ENCODE data around the gene SHROOM2.

Gene SHROOM2

DNA sequence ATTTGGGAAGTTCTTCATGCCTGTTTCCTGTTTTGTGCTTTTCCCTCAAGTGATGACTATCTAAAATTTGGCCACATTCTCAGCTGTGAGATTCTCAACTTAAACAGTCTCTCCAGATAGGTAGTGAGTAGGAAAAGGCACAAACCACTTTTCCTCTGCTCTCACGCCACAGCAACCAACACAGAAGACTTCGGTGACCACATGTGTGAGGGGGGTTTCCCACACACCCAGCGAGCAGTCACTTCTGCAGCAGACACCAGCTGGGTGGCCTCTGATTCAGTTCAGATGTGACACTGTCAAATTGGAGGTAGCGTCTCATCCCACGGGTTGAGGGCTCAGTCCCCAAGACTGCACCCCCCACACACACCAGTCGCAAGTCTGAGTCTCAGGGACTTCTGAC is 155.9 kb downstream of the SHROOM2 start:
- DNase-seq (ENCODE audit: low spot score): no peak

DNA sequence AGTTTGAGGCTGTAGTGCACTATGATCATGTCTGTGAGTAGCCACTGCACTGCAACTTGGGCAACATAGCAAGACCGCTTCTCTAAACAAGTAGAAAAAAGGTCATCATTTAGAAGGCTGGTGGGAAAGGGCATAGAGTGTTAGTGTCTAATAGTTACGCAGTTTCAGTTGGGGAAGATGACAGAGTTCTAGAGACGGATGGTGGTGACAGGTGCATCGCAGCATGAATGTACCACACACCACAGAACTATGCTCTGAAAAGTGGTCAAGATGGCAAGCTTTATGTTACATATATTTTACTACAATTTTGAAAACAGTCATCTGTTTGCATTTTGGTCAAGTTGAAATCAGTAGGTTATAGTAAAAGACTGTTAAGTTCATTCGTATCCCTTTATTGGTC is 157.2 kb downstream of the SHROOM2 start:
- DNase-seq (ENCODE audit: low spot score): no peak

DNA sequence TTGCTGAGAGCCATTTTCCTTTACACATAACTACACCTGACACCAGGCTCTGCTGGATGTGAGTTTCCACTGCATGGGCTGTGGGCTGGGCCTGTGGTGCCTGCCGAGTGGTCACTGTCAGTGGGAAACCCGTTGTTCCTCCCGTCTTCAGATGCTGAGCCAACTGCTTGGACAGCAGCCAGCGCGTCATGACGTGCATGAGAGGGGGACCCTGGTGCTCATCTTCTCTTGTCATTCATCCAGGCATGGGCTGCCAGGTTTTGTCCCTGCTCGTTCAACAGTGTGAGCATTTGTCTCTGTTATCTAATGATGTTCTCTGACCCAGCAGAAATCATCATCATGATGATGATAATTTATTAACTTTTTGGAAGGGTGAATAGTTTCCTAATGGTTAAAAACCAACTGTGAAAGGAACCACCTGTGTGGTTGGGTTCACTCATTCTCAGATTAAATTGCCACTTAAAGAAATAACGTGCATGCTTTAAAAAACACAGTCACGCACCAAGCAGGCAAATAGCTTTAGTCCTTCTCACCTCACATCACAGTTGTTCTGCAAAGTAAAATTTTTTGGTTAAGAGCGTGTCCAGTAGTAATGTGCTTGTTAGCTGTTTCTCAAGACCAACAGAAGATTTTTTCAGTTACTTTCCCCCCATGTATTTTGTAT is 161.0 kb downstream of the SHROOM2 start:
- no peak for DNase-seq (ENCODE audit: low spot score)

DNA sequence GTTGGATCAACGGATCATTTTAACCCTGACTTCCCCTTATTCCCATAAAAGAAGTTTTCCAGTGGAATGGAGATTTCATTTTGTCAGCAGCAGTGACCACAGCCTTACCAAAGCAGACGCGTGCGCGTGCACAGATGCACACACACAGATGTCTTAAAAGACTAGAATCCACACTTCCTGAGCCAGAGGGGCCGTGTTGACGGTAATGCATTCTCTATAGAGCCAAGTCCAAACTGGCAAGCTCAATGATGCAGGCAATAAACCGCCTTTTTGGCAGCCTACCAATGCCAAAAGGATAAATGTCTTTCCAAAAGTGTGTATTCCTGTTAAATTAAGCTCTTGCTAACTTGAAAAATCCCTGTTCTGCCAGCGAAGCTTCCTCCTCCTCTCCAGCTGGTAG is 162.2 kb downstream of the SHROOM2 start:
- no peak for DNase-seq (ENCODE audit: low spot score)

DNA sequence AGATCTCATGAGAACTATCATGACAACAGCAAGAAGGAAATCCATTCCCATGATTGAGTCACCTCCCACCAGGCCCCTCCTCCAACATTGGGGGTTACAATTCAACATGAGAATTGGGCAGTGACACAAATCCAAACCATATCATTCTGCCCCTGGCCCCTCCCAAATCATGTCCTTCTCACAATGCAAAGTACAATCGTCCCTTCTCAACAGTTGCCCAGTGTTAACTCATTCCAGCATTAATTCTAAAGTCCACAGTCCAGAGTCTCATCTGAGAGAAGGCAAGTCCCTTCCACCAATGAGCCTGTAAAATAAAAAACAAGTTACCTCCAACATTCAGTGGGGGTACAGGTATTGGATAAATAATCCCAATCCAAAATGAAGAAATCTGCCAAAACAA is 166.1 kb downstream of the SHROOM2 start:
- no peak for DNase-seq (ENCODE audit: low spot score)

DNA sequence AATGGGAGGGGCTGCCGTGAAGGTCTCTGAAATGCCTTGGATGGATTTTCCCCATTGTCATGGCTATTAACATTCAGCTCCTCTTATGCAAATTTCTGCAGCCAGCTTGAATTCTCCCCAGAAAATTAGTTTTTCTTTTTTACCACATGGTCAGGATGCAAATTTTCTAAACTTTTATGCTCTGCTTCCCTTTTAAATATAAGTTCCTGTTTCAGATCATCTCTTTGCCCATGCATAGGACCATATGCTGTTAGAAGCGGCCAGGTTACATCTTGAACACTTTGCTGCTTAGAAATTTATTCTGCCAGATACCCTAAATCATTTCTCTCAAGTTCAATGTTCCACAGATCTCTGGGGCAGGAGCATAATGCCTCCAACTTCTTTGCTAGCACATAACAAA is 167.2 kb downstream of the SHROOM2 start:
- DNase-seq (ENCODE audit: low spot score): no peak

DNA sequence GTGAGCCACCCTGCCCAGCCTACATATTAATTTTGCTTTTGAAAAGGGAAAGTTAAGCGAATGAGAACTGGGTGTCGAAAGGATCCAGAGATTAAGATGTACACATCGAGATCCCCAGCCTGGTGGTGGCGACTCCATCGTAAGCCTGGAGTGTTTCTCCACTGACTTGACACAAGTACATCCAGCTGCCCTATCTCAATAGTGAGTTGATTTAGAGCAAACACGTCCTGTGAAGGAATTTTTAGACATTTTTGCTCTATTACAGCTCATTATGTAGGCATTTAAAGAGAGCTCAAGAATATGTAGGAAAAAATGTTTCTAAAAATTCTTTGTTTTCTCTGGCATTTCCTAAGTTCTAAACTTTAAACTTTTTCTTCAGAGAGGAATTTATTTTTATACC is 169.3 kb downstream of the SHROOM2 start:
- no peak for DNase-seq (ENCODE audit: low spot score)

DNA sequence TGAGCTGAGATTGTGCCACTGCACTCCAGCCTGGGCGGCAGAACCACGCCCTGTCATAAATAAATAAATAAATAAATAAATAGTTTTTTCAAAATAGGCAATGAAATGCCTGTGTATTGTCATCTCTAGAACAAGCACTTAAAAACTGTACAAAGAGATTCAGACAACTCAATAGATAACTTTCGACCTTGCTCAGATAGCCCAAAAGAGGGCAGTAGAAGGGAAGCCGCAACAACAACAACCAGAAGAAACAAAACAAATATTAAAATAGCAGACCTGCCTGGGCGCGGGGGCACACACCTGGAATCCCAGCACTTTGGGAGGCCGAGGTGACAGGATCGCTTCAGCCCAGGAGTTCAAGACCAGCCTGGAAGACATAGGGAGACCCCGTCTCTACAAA is 171.5 kb downstream of the SHROOM2 start:
- DNase-seq (ENCODE audit: low spot score): no peak

DNA sequence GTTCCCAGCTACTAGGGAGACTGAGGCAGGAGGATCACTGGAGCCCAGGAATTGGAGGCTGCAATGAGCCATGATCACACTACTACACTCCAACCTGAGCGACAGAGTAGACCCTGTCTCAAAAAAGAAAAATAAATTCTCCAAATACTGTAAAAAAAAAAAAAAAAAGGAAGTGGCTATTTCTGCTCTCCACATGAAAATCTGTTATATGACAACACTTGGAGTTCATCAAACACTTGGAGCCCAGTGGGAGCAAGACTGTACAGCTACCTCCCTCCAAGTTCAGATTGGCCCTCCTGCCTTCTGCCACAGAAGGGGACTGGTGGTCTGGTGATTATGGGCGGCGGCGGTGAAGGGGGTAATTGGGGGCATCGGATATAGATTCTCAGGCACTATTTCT is 172.0 kb downstream of the SHROOM2 start:
- DNase-seq (ENCODE audit: low spot score): no peak

DNA sequence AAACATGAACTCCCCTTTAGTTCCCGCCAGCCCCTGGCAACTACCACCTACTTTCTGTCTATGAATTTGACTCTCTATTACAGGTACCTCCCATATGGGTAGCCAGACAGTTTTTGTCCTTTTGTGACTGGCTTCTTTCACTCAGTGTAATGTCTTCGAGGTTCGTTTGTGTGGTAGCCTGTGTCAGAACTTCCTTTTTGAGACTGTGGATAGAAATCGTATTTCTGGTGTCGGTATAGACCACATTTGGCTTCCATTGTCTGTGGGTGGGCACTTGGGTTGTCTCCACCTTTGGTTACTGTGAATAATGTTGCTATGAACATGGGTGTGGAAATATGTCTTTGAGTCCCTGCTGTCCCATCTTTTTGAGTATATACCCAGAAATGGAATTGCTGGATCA is 175.5 kb downstream of the SHROOM2 start:
- no peak for DNase-seq (ENCODE audit: low spot score)

DNA sequence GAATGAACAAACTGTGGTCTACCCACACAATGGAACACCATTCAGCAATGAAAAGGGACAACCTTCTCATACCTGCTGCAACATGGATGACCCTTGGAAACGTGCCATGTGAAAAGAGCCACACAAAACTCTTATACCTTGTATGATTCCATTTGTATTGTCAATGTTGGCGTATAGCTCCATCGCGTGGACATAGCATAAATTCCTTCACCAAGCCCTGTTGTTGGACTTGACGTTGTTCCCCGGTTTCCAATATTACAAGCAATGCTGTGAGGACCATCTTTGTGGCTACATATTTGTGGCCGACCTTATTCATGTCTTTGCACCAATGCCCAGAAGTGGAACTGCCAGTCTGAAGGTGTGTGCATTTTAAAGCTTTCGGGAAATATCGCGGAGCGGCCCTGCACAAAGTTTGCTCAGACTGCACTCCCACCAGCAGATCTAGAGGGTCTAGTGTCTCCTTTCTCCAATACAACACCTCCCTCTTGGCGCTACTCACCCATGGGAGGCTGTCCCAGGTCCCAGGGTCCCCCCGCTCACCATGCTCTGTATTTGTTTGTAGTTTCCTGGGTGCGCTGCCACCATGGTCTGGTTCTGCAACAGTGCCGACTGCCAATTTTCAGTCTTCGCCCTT is 180.7 kb downstream of the SHROOM2 start, which contains the start of gene CLDN34:
TSS of gene CLDN34 (plus strand) at position 584 of the 634 bp plus-strand sequence. CDS start at position 584, 0 bp downstream.
- DNase-seq (ENCODE audit: low spot score): no peak

DNA sequence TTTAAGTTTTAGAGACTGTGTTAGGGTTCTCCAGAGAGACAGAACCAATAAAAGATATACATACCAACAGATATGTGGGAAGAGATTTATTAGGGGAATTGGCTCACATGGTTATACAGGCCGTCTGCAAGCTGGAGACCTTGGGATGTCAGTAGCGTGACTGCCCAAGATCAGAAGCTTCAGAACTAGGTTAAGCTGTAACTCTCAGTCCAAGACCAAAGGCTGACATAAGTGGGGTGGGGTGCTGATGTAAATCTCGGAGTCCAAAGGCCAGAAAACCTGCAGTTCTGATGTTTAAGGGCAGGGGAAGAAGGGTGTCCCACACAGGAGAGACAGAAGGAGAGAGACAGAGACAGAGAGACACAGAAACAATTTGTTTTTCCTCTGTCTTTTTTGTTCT is 191.4 kb downstream of the SHROOM2 start:
- no peak for DNase-seq (ENCODE audit: low spot score)

DNA sequence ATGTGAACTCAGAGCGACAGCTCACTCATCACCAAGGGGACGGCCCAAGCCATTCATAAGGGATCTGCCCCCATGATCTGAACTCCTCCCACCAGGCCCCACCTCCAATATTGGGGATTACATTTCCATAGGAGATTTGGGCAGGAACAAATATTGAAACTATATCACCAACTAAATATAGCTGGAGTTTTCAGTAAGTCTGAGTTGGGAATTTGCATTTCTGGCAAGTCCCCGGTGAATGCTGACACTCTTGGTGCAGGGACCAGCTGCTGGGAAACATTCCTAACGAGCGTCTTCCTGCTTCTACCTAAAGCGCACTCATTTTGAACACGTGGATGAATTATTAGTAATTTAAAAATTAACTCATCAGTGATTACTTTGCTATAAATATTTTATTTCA is 194.2 kb downstream of the SHROOM2 start:
- DNase-seq (ENCODE audit: low spot score): no peak

DNA sequence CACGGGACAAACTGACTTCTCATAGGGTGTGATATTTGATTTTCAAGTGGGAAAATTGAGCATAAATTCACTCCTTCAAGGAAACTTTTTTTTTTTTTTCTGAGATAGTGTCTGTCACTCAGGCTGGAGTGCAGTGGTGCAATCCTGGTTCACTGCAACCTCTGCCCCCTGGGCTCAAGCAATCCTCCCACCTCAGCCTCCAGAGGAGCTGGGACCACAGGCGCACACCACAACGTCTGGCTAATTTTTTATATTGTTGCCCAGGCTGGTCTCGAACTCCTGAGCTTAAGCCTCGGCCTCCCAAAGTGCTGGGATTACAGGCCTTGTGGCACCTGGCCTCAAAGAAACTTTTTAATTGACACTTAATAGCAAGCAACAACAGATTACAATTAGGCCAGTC is 194.7 kb downstream of the SHROOM2 start:
- no peak for DNase-seq (ENCODE audit: low spot score)

DNA sequence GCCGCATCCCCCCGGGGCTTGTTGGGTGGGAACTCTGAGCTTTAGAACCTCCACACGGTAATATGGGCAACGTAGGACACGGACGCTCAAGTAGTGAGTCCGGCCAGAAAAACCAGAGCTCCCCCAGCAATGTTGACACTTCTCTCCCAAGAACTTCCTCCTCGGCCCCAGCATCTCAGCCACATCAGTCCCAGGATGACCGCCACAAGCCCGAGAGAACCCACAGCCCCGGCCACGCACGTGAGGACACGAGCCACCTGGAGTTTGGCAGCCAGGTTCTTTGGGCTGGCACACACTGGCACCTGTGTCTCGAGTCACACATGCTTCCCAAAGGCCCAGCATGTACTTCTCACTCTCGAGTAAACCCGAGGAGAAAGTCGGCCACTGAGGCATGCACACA is 197.2 kb downstream of the SHROOM2 start:
- DNase-seq (ENCODE audit: low spot score): no peak

DNA sequence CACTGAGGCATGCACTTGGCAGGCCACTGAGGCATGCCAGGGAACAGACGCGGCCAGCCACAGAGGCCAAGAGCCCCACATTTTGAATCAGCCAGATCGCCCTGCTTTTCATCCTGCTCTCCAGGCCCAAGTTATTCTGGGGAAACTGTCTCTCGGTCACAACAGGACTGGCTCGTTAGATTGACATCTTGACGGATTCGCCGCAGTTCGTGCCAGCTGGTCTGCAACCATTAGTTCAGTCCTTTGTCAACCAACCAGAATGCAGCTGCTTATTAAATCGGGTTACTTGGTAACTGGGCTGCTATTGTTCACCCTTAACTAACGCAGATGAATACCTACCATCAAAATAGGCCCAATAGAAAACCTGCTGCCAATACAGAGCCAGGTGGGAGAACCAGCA is 197.6 kb downstream of the SHROOM2 start:
- no peak for DNase-seq (ENCODE audit: low spot score)

DNA sequence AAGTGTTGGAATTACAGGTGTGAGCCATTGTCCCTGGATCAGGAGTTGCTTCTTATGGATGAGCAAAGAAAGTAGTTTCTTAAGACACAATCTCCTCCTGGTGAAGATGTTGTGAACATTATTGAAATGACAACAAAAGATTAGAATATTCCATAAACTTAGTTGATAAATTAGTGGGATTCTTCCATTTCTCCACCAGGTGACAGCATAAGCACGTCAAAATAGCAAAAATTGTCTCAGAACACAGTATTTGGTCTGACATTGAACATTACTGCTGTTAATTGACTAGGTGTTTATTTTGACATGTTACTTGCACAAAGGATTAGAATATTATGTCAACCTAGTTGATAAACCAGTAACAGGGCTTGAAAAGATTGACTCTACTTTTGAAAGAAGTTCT is 202.5 kb downstream of the SHROOM2 start:
- DNase-seq (ENCODE audit: low spot score): no peak

DNA sequence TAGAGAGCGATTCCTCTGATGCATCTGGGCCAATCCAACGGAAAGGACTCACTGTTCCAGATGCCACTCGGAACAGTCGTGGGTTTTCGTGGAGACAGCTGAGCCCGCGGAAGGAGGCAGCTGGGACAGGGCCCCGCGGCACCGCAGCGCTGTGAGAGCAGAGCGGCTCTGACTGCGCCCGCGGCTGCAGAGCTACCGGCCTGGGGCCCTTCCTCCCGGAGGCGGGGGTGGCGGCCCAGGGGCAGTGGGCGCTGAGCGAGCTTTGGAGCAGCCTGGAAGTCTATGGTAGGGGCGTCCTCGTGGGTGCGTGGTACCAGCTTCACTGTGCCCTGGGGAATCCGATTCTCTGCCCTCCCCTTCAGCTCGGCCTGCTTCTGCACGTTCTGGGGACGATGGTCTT is 205.8 kb downstream of the SHROOM2 start:
- DNase-seq (ENCODE audit: low spot score): no peak

DNA sequence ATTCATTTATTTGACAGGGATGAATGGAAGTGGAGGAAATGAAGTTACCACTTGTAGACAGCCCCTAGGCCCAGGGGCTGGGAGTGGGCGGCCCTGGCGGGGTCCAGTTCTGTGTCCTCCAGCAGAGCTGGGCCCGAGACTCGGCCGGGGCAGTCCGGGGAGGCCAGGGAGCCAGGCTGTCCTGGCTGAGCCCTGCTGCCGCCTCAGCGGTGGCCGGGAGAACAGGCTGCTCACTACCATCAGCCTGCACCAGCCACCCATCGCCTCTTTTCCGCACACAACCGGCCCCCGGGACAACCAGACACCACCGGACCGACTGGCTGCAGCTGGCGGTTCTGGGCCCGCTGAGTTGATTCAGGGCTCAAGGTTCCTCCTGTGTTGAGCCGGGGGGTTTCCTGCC is 206.5 kb downstream of the SHROOM2 start:
- no peak for DNase-seq (ENCODE audit: low spot score)

DNA sequence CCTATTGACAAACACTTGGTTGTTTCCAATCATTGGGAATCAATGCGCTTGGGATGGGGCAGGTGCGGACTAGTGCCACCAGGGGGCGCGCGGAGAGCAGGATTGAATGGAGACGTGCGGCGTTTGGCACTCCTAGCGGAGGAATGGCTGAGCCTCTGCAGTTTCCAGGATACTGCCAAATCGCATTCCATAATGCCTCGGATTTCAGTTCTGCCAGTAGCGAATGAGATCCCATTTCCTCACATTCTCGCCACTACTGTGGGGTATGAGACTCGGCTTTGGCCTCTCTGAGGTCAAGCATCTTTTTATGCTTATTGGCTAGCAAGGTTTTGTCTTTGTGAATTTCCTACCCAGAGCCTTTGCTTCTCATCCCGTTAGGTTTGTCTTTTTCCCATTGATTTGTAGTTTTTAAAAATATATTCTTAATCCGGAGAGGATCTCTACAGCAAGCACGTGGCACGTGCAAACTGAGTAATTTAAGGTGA is 209.7 kb downstream of the SHROOM2 start:
- DNase-seq (ENCODE audit: low spot score): peak; percentile 56

DNA sequence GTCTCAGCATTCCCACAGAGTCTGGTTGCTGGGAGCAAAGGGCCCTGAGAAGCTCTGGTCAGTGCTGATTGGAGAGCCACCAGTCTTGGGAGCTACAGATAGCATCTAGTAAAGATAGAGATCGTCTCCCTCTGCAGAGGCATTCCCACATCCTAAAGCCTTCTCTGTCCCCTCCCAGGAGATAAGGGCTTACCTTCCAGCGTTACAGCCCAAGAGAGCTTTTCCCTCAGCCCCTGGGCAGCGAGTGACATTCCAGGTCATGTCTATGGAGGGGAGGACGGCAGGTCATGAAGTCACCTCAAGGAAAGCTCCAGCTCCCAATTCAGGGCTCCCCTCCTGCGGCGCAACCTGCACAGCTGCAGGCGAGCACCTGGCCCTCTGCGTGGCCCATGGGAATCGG is 210.8 kb downstream of the SHROOM2 start:
- no peak for DNase-seq (ENCODE audit: low spot score)

DNA sequence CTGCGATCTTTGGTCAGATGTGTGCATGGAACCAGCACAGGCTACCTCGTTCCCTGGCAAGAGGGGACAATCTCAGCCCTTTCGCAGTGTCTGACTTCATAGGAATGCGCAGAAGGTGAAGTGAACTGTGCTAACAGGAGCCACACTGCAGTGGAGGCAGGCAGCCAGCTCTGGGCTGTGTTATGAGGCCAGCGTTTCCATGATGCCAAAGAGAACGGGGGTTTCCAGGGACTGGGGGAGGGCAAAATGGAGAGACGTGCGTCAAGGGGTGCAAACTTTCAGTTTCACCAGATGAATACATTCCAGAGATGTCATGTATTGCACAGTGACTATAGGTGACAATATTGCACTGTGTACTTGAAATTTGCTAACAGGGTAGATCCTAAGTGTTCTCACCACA is 211.3 kb downstream of the SHROOM2 start:
- DNase-seq (ENCODE audit: low spot score): no peak

All from germinal center (tissue), 1 donor.